Spleen (tissue), 7 donors: ENCODE results near the gene ZNF705A.

Source experiments
- POLR2A ChIP-seq, 3 donors: fragments of 450-650 bp; IDR thresholded peaks; one replicate each; pipeline ENCODE4 v1.5.1; 2017; ENCODE audit warnings: antibody characterized with exemption in 3 of 3, mild to moderate bottlenecking in 1 of 3
- POLR2AphosphoS5 ChIP-seq, 3 donors: sonication (generic); formaldehyde crosslinking; IDR thresholded peaks; one replicate each; pipeline ENCODE4 v1.5.1; 2017; ENCODE audit warnings: antibody characterized with exemption in 3 of 3
- TF ChIP-seq, protein P1 (sequence below), 11 experiments: fragments of 200-600 bp in 7 of 11; fragments of 450-650 bp in 4 of 11; sonication (generic) in 4 of 11; IDR thresholded peaks in 8 of 11; conservative IDR thresholded peaks in 3 of 11; 1 replicate in 7 of 11; 2 replicates in 4 of 11; pipeline versions ENCODE4 v1.4.0 to v1.8.0; 2016 to 2021; ENCODE audit warnings: antibody characterized with exemption in 11 of 11, inconsistent platforms in 4 of 11, mild to moderate bottlenecking in 1 of 11
- donor health status: DM: no; HTN: no; CAD: no; lungs with moderate emphysema.
- donor health status: DM: no; HTN: no; CAD: no.
- donor health status: DM: no; HTN: no; CAD: no.

DNA sequence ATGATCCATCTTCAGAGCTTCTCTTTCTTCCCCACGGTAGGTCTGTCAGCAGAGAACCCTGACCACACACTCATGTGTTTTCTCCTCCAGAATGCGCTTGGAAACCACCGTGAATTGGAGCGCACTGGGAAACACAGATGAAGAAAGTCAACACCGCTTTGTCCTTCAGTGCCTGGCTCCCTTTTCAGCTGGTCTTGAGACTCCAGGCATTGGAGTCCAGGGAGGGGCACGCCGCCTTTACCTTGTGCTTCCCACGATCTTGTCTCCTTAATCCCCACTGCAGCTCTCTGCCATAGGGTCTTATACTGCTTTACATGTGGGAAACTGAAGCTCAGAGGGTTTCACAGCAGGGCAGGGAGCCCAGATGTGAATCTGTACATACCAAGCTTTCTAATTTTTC is 69.5 kb downstream of the ZNF705A start:
- TF ChIP-seq, protein P1, sequence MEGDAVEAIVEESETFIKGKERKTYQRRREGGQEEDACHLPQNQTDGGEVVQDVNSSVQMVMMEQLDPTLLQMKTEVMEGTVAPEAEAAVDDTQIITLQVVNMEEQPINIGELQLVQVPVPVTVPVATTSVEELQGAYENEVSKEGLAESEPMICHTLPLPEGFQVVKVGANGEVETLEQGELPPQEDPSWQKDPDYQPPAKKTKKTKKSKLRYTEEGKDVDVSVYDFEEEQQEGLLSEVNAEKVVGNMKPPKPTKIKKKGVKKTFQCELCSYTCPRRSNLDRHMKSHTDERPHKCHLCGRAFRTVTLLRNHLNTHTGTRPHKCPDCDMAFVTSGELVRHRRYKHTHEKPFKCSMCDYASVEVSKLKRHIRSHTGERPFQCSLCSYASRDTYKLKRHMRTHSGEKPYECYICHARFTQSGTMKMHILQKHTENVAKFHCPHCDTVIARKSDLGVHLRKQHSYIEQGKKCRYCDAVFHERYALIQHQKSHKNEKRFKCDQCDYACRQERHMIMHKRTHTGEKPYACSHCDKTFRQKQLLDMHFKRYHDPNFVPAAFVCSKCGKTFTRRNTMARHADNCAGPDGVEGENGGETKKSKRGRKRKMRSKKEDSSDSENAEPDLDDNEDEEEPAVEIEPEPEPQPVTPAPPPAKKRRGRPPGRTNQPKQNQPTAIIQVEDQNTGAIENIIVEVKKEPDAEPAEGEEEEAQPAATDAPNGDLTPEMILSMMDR (IDR thresholded peaks at IDR 0.05 in 8 of 11, conservative IDR thresholded peaks at IDR 0.05 in 3 of 11), result no peak
- TF ChIP-seq POLR2A (IDR thresholded peaks at IDR 0.05) (no peak), POLR2AphosphoS5 (IDR thresholded peaks at IDR 0.05) (no peak)
